ENCODE measurements around the gene ACOT9.

GRCh38 chrX:23737413-23737812 lies 5.7 kb downstream of the ACOT9 start:
- TF ChIP-seq, protein P1, sequence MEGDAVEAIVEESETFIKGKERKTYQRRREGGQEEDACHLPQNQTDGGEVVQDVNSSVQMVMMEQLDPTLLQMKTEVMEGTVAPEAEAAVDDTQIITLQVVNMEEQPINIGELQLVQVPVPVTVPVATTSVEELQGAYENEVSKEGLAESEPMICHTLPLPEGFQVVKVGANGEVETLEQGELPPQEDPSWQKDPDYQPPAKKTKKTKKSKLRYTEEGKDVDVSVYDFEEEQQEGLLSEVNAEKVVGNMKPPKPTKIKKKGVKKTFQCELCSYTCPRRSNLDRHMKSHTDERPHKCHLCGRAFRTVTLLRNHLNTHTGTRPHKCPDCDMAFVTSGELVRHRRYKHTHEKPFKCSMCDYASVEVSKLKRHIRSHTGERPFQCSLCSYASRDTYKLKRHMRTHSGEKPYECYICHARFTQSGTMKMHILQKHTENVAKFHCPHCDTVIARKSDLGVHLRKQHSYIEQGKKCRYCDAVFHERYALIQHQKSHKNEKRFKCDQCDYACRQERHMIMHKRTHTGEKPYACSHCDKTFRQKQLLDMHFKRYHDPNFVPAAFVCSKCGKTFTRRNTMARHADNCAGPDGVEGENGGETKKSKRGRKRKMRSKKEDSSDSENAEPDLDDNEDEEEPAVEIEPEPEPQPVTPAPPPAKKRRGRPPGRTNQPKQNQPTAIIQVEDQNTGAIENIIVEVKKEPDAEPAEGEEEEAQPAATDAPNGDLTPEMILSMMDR (IDR thresholded peaks at IDR 0.05; ENCODE audit: poor library complexity): no peak
- TF ChIP-seq EZH2 (IDR thresholded peaks at IDR 0.05; ENCODE audit: borderline replicate concordance) (no peak), EZH2phosphoT487 (IDR thresholded peaks at IDR 0.05; ENCODE audit: low read depth, severe bottlenecking, unreplicated experiment) (no peak)
